A549 (cell line): Measurements from ENCODE around the gene AIG1.
"Not testable (repeated sequence)": the region's sequence is repeated elsewhere in the genome, so short reads cannot be mapped to it uniquely, and the experiment has no call there.

Experiments used
- CBX2 ChIP-seq: fragments of 200-600 bp; sonication (generic); IDR thresholded peaks from 2 replicates; pipeline ENCODE4 v1.6.1; 2016; ENCODE audit warnings: low read depth, mild to moderate bottlenecking, borderline replicate concordance
- CEBPB ChIP-seq, 2 experiments: fragments of >200 bp in 1 of 2; sonication (Bioruptor Twin) in 1 of 2; formaldehyde crosslinking in 1 of 2; IDR thresholded peaks; 2 replicates each; pipeline ENCODE4 v1.6.1; 2012 to 2016
- CTCF ChIP-seq: fragments of >200 bp; sonication (Bioruptor Twin); formaldehyde crosslinking; IDR thresholded peaks from 3 replicates; pipeline ENCODE4 v1.5.1; 2016
- EHMT2 ChIP-seq: fragments of 200-600 bp; sonication (generic); IDR thresholded peaks from 2 replicates; pipeline ENCODE4 v1.6.1; 2016; ENCODE audit warnings: antibody characterized with exemption, low read depth, mild to moderate bottlenecking, moderate library complexity
- GATA3 ChIP-seq: IDR thresholded peaks from 2 replicates; pipeline ENCODE4 v1.6.1; 2012; ENCODE audit warnings: borderline replicate concordance
- HMGXB4 ChIP-seq: fragments of 250-450 bp; sonication (Bioruptor Pico); IDR thresholded peaks from 2 replicates; pipeline ENCODE4 v1.5.0; 2021; ENCODE audit warnings: mild to moderate bottlenecking, moderate library complexity, borderline replicate concordance
- JUN ChIP-seq, 2 experiments: fragments of >200 bp; sonication (Bioruptor Twin); formaldehyde crosslinking; IDR thresholded peaks; 2 replicates in 1 of 2; 3 replicates in 1 of 2; pipeline ENCODE4 v1.6.1; 2016 to 2017
- MAFK ChIP-seq: fragments of 450-650 bp; IDR thresholded peaks from 2 replicates; pipeline ENCODE4 v1.6.1; 2014; ENCODE audit not compliant: partially characterized antibody
- MAX ChIP-seq: IDR thresholded peaks from 2 replicates; pipeline ENCODE4 v1.6.1; 2012
- RAD21 ChIP-seq, 2 experiments: fragments of >200 bp in 1 of 2; sonication (Bioruptor Twin) in 1 of 2; formaldehyde crosslinking in 1 of 2; IDR thresholded peaks in 1 of 2; conservative IDR thresholded peaks in 1 of 2; 2 replicates in 1 of 2; 3 replicates in 1 of 2; pipeline ENCODE4 v1.6.1; 2012 to 2018; ENCODE audit warnings: inconsistent platforms in 1 of 2
- REST ChIP-seq: fragments of 200-600 bp; sonication (generic); IDR thresholded peaks from 2 replicates; pipeline ENCODE4 v1.6.1; 2016; ENCODE audit warnings: antibody characterized with exemption, mild to moderate bottlenecking, moderate library complexity
- RFX5 ChIP-seq: fragments of 450-650 bp; IDR thresholded peaks from 2 replicates; pipeline ENCODE4 v1.7.1; 2014; ENCODE audit warnings: antibody characterized with exemption, mild to moderate bottlenecking, moderate library complexity
- USF2 ChIP-seq: fragments of 450-650 bp; IDR thresholded peaks from 2 replicates; pipeline ENCODE4 v1.6.1; 2014; ENCODE audit warnings: antibody characterized with exemption

- not testable (repeated sequence) for TF ChIP-seq GATA3; CEBPB (IDR thresholded peaks at IDR 0.05); CTCF; REST; MAFK; HMGXB4 (CRISPR knock-in tag); RFX5; RAD21 (conservative IDR thresholded peaks at IDR 0.05 in 1 of 2, IDR thresholded peaks at IDR 0.05 in 1 of 2); USF2; CBX2; MAX; EHMT2; JUN (IDR thresholded peaks at IDR 0.05)
These were observed 26.6 kb downstream of the AIG1 start for GRCh38 chr6:143087335-143087734.
